Dendritic cell treated with granulocyte-macrophage colony-stimulating factor and Interleukin-4, amounts not matched to agents 40 ng/mL and 50 ng/mL, for 4 days (primary cell): ENCODE measurements around the gene SDR42E1.
"Not testable (repeated sequence)": the region's sequence is repeated elsewhere in the genome, so short reads cannot be mapped to it uniquely, and the experiment has no call there.

Experiments
- H3K27ac Mint-ChIP-seq: one replicate; pipeline ENCODE4 v1.8.0; 2022; ENCODE audit warnings: mild to moderate bottlenecking, mixed read lengths
- H3K27me3 Mint-ChIP-seq: one replicate; pipeline ENCODE4 v1.8.0; 2022; ENCODE audit warnings: mild to moderate bottlenecking, mixed read lengths
- H3K36me3 Mint-ChIP-seq: one replicate; pipeline ENCODE4 v1.8.0; 2022; ENCODE audit warnings: low read depth, mixed read lengths
- H3K4me1 Mint-ChIP-seq: one replicate; pipeline ENCODE4 v1.8.0; 2022; ENCODE audit warnings: low read depth, mixed read lengths
- H3K4me3 Mint-ChIP-seq: one replicate; pipeline ENCODE4 v1.8.0; 2022; ENCODE audit warnings: mild to moderate bottlenecking, moderate library complexity, mixed read lengths
- H3K9me3 Mint-ChIP-seq: one replicate; pipeline ENCODE4 v1.8.0; 2022; ENCODE audit warnings: mixed read lengths
- intact Hi-C: fragments of 100-400 bp; cut with micrococcal nuclease; formaldehyde crosslinking; loops from one replicate; pipeline ENCODE4 v1.15.0; 2022

SDR42E1 gene

DNA sequence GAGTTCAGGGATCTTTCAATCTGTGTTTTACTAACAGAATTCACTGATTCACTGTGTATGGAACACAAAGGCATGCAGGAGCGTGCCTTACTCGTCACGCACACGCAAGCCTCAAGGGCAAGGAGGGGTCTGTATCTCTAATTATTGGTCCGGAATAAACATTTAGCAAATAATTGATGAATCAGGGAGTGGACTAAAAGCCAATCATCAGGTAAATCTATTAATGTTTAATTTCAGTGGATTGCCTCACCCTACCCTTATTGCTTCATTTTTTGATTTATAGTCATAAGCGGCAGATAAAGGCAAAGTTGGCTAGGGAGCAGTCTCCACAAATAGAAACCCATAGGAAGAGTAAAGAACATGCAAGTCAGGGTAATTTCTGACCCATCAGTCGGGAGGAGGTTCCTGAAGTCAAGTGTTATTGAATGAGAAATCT, 16.4 kb upstream of the SDR42E1 start:
- peaks cover 16% of the 10 kb centered on the region for H3K27me3 Mint-ChIP-seq
- H3K27ac Mint-ChIP-seq = no peak overlapping the region
- H3K4me3 Mint-ChIP-seq = no peak overlapping the region
- intact Hi-C loops = no loop called here
- H3K36me3 Mint-ChIP-seq = no peaks in the 10 kb centered on the region
- no peaks in the 10 kb centered on the region for H3K9me3 Mint-ChIP-seq
- no peaks in the 10 kb centered on the region for H3K4me1 Mint-ChIP-seq

DNA sequence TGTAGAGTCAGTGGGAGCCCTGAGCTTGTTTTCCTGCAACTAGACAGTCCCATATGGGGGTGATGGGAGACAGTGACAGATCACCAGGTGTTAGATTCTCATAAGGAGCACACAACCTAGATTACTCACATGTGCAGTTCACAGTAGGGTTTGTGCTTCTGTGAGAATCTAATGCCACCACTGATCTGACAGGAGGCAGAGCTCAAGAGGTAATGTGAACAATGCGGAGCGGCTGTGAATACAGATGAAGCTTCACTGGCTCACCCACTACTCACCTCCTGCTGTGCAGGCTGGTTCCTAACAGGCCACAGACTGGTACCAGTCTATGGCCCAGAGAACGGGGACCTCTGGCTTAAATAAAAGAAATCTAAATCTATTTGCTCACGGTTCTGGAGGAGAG, 13.6 kb upstream of the SDR42E1 start:
- H3K4me3 Mint-ChIP-seq = no peak overlapping the region
- no peak overlapping the region for H3K27ac Mint-ChIP-seq
- H3K36me3 Mint-ChIP-seq = no peaks in the 10 kb centered on the region
- peaks cover 19% of the 10 kb centered on the region for H3K27me3 Mint-ChIP-seq
- H3K9me3 Mint-ChIP-seq = no peaks in the 10 kb centered on the region
- intact Hi-C loops = no loop called here
- no peaks in the 10 kb centered on the region for H3K4me1 Mint-ChIP-seq

GRCh38 chr16:82024316-82024715, 13.0 kb upstream of the SDR42E1 start:
- Mint-ChIP-seq H3K36me3 (no peaks in the 10 kb centered on the region), H3K4me3 (no peak overlapping the region), H3K9me3 (no peaks in the 10 kb centered on the region), H3K27ac (no peak overlapping the region), H3K27me3 (peaks cover 23% of the 10 kb centered on the region), H3K4me1 (no peaks in the 10 kb centered on the region)
- intact Hi-C loops = no loop called here

DNA sequence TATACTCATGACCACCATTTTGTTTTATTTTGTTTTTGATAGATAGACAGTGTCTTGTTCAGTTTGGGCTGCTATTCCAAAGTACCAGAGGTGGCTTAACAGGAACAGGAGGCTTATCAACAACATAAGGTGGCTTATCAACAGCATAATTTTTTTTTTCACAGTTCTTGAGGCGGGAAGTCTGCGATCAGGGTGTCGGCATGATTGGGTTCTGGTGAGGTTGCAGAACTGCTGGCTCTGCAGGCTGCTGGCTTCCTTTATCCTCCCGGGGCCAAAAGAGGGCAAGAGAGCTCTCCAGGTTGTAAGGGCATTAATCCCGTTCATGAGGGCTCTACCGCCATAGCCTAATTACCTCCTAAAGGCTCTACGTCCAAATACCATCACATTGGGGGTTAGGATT, 11.9 kb upstream of the SDR42E1 start:
- Mint-ChIP-seq H3K4me1 (no peaks in the 10 kb centered on the region), H3K9me3 (no peaks in the 10 kb centered on the region), H3K27ac (no peak overlapping the region), H3K4me3 (no peak overlapping the region), H3K27me3 (peaks cover 28% of the 10 kb centered on the region), H3K36me3 (no peaks in the 10 kb centered on the region)
- intact Hi-C loops = no loop called here

DNA sequence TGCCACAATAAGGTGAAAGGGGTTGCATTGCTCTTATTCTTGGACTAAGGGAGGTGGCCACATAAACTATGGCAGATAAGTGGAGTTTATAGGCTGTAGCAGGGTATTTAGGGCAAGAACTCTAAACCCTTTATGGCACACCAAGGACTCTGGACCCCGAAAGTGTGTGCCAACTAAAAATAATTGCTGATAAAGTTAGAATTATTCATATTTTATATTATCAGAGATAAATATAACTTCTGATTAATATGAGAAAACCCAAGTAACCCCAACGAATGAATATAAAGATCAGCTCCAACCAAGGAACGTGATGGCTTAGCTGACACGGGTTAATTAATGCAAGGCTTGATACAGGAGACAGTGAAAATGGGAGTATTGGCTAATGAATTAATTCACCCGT, 8.8 kb upstream of the SDR42E1 start:
- H3K27me3 Mint-ChIP-seq = peaks cover 24% of the 10 kb centered on the region
- H3K9me3 Mint-ChIP-seq = no peaks in the 10 kb centered on the region
- no peak overlapping the region for H3K4me3 Mint-ChIP-seq
- intact Hi-C loops = no loop called here
- no peaks in the 10 kb centered on the region for H3K36me3 Mint-ChIP-seq
- H3K4me1 Mint-ChIP-seq = no peaks in the 10 kb centered on the region
- no peak overlapping the region for H3K27ac Mint-ChIP-seq

DNA sequence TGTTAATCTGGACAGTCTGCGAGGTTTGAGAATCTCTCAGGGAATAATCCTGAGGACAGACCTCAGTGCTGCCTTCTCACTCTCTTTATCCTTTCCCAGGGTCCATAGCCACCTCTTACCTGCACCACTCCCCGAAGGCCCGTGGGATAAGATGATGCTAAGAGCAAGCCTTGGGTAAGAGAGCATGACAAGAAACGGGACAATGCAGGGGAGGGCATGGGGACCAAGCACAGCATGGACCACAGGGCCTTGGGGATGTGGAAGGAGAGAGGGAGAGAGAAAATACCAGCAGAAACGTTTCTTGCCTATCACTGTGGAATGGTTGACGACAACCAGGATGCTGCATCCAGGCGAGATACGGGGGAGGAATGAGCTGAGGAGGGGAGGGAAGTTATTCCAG, 8.3 kb upstream of the SDR42E1 start:
- no peaks in the 10 kb centered on the region for H3K9me3 Mint-ChIP-seq
- H3K36me3 Mint-ChIP-seq = no peaks in the 10 kb centered on the region
- peaks cover 24% of the 10 kb centered on the region for H3K27me3 Mint-ChIP-seq
- no peaks in the 10 kb centered on the region for H3K4me1 Mint-ChIP-seq
- H3K27ac Mint-ChIP-seq = no peak overlapping the region
- intact Hi-C loops = no loop called here
- H3K4me3 Mint-ChIP-seq = no peak overlapping the region

DNA sequence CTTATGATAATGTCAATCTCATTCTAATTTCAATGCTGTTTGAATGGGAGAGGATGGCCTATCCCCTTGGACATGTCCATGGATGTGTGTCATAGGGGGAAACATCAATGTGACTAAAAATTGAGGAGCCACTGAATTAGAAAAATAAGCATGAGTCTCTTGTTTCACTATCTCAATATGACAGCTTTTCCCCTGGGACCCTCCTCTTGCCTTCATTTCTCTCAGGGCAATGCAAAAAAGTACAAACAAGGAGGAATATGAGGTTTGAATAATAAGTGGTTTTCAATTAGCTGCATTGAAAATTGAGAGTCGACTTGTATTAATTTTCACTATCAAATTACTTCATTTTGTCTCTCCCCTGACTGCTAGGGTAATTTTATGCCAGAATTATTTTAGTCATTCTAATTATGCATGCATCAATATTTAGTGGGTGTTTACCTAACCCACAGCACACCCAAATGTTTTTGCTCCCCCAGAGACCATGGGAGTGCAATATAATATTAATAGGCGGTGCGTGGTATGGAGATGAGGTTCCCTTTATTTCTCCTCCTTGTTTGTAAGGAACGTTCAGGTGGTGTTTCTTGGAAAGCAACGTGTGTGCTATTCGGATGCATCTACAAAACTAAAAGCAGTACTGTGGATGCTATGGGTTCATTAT, 6.8 kb upstream of the SDR42E1 start:
- Mint-ChIP-seq H3K9me3 (peaks cover 3% of the 10 kb centered on the region), H3K4me3 (no peak overlapping the region), H3K27ac (no peak overlapping the region), H3K4me1 (no peaks in the 10 kb centered on the region), H3K36me3 (no peaks in the 10 kb centered on the region), H3K27me3 (peaks cover 12% of the 10 kb centered on the region)
- intact Hi-C loops = no loop called here

DNA sequence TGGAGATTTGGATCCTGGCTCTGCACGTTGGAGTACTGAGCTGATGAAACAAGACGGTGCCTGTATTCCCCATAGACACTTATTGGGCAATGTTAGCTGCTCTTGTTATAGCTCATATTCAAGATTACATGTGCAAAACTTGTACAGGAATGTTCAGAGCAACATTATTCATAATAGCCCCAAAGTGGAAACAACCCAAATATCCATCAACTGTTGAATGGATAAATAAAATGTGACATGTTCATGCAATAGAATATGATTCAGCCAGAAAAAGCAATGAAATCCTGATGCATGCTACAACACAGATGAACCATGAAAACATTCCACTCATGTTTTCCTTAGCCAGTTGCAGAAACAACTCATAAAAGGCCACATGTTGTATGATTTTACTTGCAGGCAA, 5.7 kb upstream of the SDR42E1 start:
- Mint-ChIP-seq H3K4me1 (no peaks in the 10 kb centered on the region), H3K27ac (no peak overlapping the region), H3K27me3 (peaks cover 20% of the 10 kb centered on the region), H3K9me3 (peaks cover 13% of the 10 kb centered on the region), H3K4me3 (no peak overlapping the region), H3K36me3 (no peaks in the 10 kb centered on the region)
- intact Hi-C loops = no loop called here

GRCh38 chr16:82016263-82016662, 5.0 kb upstream of the SDR42E1 start:
- Mint-ChIP-seq H3K36me3 (no peaks in the 10 kb centered on the region), H3K4me3 (no peak overlapping the region), H3K9me3 (peaks cover 20% of the 10 kb centered on the region), H3K27me3 (peaks cover 27% of the 10 kb centered on the region), H3K4me1 (peaks cover 5% of the 10 kb centered on the region), H3K27ac (no peak overlapping the region)
- intact Hi-C loops = no loop called here

- intact Hi-C loops = no loop called here
- no peaks in the 10 kb centered on the region for H3K36me3 Mint-ChIP-seq
- H3K9me3 Mint-ChIP-seq = peaks cover 46% of the 10 kb centered on the region
- peaks cover 24% of the 10 kb centered on the region for H3K27me3 Mint-ChIP-seq
- H3K27ac Mint-ChIP-seq = no peak overlapping the region
- no peak overlapping the region for H3K4me3 Mint-ChIP-seq
- peaks cover 9% of the 10 kb centered on the region for H3K4me1 Mint-ChIP-seq
Measured at GRCh38 chr16:82013139-82013538, 1.9 kb upstream of the SDR42E1 start.

- no peak overlapping the region for H3K27ac Mint-ChIP-seq
- peaks cover 9% of the 10 kb centered on the region for H3K4me1 Mint-ChIP-seq
- peaks cover 52% of the 10 kb centered on the region for H3K9me3 Mint-ChIP-seq
- no peak overlapping the region for H3K4me3 Mint-ChIP-seq
- H3K27me3 Mint-ChIP-seq = peaks cover 24% of the 10 kb centered on the region
- intact Hi-C loops = no loop called here
- no peaks in the 10 kb centered on the region for H3K36me3 Mint-ChIP-seq
Measured at GRCh38 chr16:82010649-82011048, 621 bp downstream of the SDR42E1 start.

GRCh38 chr16:82009789-82010188, 1.5 kb downstream of the SDR42E1 start:
- H3K4me1 Mint-ChIP-seq, H3K36me3 Mint-ChIP-seq, H3K4me3 Mint-ChIP-seq, intact Hi-C loops, H3K27ac Mint-ChIP-seq: not testable (repeated sequence)
- Mint-ChIP-seq H3K9me3 (peaks cover 52% of the 10 kb centered on the region), H3K27me3 (peaks cover 24% of the 10 kb centered on the region)

DNA sequence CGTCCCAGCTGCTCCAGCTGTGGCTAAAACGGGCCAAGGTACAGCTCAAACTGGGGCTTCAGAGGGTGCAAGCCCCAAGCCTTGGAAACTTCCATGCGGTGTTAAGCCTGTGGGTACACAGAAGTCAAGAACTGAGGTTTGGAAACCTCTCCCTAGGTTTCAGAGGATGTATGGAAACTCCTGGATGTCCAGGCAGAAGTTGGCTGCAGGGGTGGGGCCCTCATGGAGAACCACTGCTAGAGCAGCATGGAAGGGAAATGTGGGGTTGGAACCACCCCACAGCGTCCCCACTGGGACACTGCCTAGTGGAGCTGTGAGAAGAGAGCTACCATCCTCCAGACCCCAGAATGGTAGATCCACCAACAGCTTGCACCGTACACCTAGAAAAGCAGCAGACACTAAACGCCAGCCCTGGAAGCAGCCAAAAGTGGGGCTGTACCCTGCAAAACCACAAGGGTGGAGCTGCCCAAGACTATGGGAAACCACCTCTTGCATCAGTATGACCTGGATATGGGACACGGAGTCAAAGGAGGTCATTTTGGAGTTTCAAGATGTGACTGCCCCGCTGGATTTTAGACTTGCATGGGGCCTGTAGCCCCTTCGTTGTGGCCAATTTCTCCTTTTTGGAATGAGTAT, 2.2 kb downstream of the SDR42E1 start:
- intact Hi-C loops = no loop called here
- no peaks in the 10 kb centered on the region for H3K36me3 Mint-ChIP-seq
- peaks cover 9% of the 10 kb centered on the region for H3K4me1 Mint-ChIP-seq
- peaks cover 24% of the 10 kb centered on the region for H3K27me3 Mint-ChIP-seq
- no peak overlapping the region for H3K27ac Mint-ChIP-seq
- peaks cover 52% of the 10 kb centered on the region for H3K9me3 Mint-ChIP-seq
- H3K4me3 Mint-ChIP-seq = no peak overlapping the region

- Mint-ChIP-seq H3K36me3 (no peaks in the 10 kb centered on the region), H3K4me3 (no peak overlapping the region)
- intact Hi-C loops = no loop called here
Measured at GRCh38 chr16:82007189-82007588, 4.1 kb downstream of the SDR42E1 start.

GRCh38 chr16:82006036-82006435, 5.2 kb downstream of the SDR42E1 start:
- intact Hi-C loops = no loop called here
- Mint-ChIP-seq H3K36me3 (no peaks in the 10 kb centered on the region), H3K27me3 (peaks cover 7% of the 10 kb centered on the region), H3K4me3 (no peak overlapping the region), H3K4me1 (peaks cover 2% of the 10 kb centered on the region), H3K9me3 (peaks cover 32% of the 10 kb centered on the region), H3K27ac (no peak overlapping the region)

More at GRCh38 chr16:82007189-82007588, 4.1 kb downstream of the SDR42E1 start:
- Mint-ChIP-seq H3K27me3 (peaks cover 18% of the 10 kb centered on the region), H3K9me3 (peaks cover 41% of the 10 kb centered on the region), H3K27ac (no peak overlapping the region), H3K4me1 (peaks cover 9% of the 10 kb centered on the region)
